A549 (cell line): ENCODE measurements around the gene FLNB. TPM values are rescaled to one million over a fixed set of nuclear protein-coding genes. Genes with fewer than 3 reads are reported as not detected.

Experiments used
- ATAC-seq, 2 experiments: fragments of 200-7000 bp in 1 of 2; fragments of >200 bp in 1 of 2; cut with Nextera tagmentation in 1 of 2; cut with Tn5 transposase in 1 of 2; 3 replicates each; pipeline versions ENCODE4 v1.8.0 to v1.9.1; 2018 to 2020; ENCODE audit warnings: mild to moderate bottlenecking in 1 of 2, moderate library complexity in 1 of 2
- CTCF ChIA-PET: fragments of 300-600 bp; sonication (Branson Sonifier 250); formaldehyde crosslinking; extraction: SDS; loops from one replicate; lab custom pipeline; 2021; ENCODE audit warnings: antibody characterized with exemption, inconsistent platforms; lab: Yijun Ruan, JAX
- POLR2A ChIA-PET: fragments of 350-600 bp; formaldehyde crosslinking; extraction: SDS; loops from one replicate; lab custom pipeline; 2021; ENCODE audit warnings: antibody characterized with exemption, inconsistent platforms; lab: Yijun Ruan, JAX
- DNase-seq, 2 experiments: peaks; one replicate each; pipeline versions ENCODE4 v3.0.0 to v3.0.0-alpha.2; 2011 to 2016; ENCODE audit warnings: low read depth in 1 of 2, low spot score in 1 of 2
- FAIRE-seq: peaks from 2 replicates; lab custom pipeline; 2011; peaks lifted over from hg19 to GRCh38; lab: Jason Lieb, UNC
- H3K27ac ChIP-seq, 2 experiments: fragments of >200 bp; sonication (Bioruptor Twin); formaldehyde crosslinking; 3 replicates each; pipeline ENCODE4 v1.5.1; 2016 to 2017
- H3K4me1 ChIP-seq: fragments of >200 bp; sonication (Bioruptor Twin); formaldehyde crosslinking; 3 replicates; pipeline ENCODE4 v1.6.1; 2016
- H3K4me2 ChIP-seq: fragments of >200 bp; sonication (Bioruptor Twin); formaldehyde crosslinking; 3 replicates; pipeline ENCODE4 v1.6.1; 2016
- H3K4me3 ChIP-seq: fragments of >200 bp; sonication (Bioruptor Twin); formaldehyde crosslinking; 3 replicates; pipeline ENCODE4 v1.5.1; 2016
- H3K9me3 ChIP-seq: fragments of >200 bp; sonication (Bioruptor Twin); formaldehyde crosslinking; 3 replicates; pipeline ENCODE4 v1.6.1; 2016
- BCL3 ChIP-seq: fragments of >200 bp; sonication (Bioruptor Twin); formaldehyde crosslinking; IDR thresholded peaks from 3 replicates; pipeline ENCODE4 v1.6.1; 2016
- BHLHE40 ChIP-seq: IDR thresholded peaks from 2 replicates; pipeline ENCODE4 v1.6.1; 2012; ENCODE audit warnings: low read depth, low read length, inconsistent platforms
- CHD2 ChIP-seq: fragments of 150-350 bp; IDR thresholded peaks from 2 replicates; pipeline ENCODE4 v1.6.1; 2014; ENCODE audit warnings: low read length; ENCODE audit not compliant: partially characterized antibody
- E2F6 ChIP-seq: IDR thresholded peaks from 2 replicates; pipeline ENCODE4 v1.6.1; 2012; ENCODE audit warnings: low read depth, borderline replicate concordance
- ELK1 ChIP-seq: fragments of 150-350 bp; IDR thresholded peaks from 2 replicates; pipeline ENCODE4 v1.6.1; 2014; ENCODE audit warnings: low read depth, mild to moderate bottlenecking, low read length
- FOSB ChIP-seq: fragments of 250-450 bp; sonication (Bioruptor Pico); IDR thresholded peaks from 2 replicates; pipeline ENCODE4 v1.5.0; 2020; ENCODE audit warnings: mild to moderate bottlenecking, moderate library complexity
- FOSL2 ChIP-seq, 2 experiments: fragments of 450-650 bp in 1 of 2; fragments of >200 bp in 1 of 2; sonication (Bioruptor Twin) in 1 of 2; formaldehyde crosslinking; IDR thresholded peaks; 2 replicates each; pipeline versions ENCODE4 v1.5.0 to v1.6.1; 2016 to 2020; ENCODE audit warnings: mild to moderate bottlenecking in 1 of 2, moderate library complexity in 1 of 2
- GATA3 ChIP-seq: IDR thresholded peaks from 2 replicates; pipeline ENCODE4 v1.6.1; 2012; ENCODE audit warnings: borderline replicate concordance
- JUN ChIP-seq, 2 experiments: fragments of >200 bp; sonication (Bioruptor Twin); formaldehyde crosslinking; IDR thresholded peaks; 2 replicates in 1 of 2; 3 replicates in 1 of 2; pipeline ENCODE4 v1.6.1; 2016 to 2017
- MAX ChIP-seq: IDR thresholded peaks from 2 replicates; pipeline ENCODE4 v1.6.1; 2012
- MAZ ChIP-seq: fragments of 150-350 bp; IDR thresholded peaks from 2 replicates; pipeline ENCODE4 v1.6.1; 2014; ENCODE audit warnings: antibody characterized with exemption, low read depth, low read length, borderline replicate concordance
- MYC ChIP-seq: IDR thresholded peaks from 2 replicates; pipeline ENCODE4 v1.6.1; 2012; ENCODE audit warnings: mild to moderate bottlenecking, inconsistent platforms, low read length, improper control_type of control experiment, borderline replicate concordance
- NFE2L2 ChIP-seq: fragments of 150-350 bp; conservative IDR thresholded peaks from 2 replicates; pipeline ENCODE4 v1.6.1; 2014; ENCODE audit warnings: low read length
- PBX3 ChIP-seq: IDR thresholded peaks from 2 replicates; pipeline ENCODE4 v1.6.1; 2012
- POLR2AphosphoS2 ChIP-seq: conservative IDR thresholded peaks from 2 replicates; pipeline ENCODE4 v1.6.1; 2012; ENCODE audit warnings: low read length, improper control_type of control experiment, inconsistent platforms
- RAD21 ChIP-seq, 2 experiments: fragments of >200 bp in 1 of 2; sonication (Bioruptor Twin) in 1 of 2; formaldehyde crosslinking in 1 of 2; IDR thresholded peaks in 1 of 2; conservative IDR thresholded peaks in 1 of 2; 2 replicates in 1 of 2; 3 replicates in 1 of 2; pipeline ENCODE4 v1.6.1; 2012 to 2018; ENCODE audit warnings: inconsistent platforms in 1 of 2
- SMC3 ChIP-seq: fragments of >200 bp; sonication (Bioruptor Twin); formaldehyde crosslinking; IDR thresholded peaks from 3 replicates; pipeline ENCODE4 v1.6.1; 2018; ENCODE audit warnings: inconsistent platforms
- SREBF2 ChIP-seq: fragments of 450-650 bp; IDR thresholded peaks from 2 replicates; pipeline ENCODE4 v1.6.1; 2014; ENCODE audit warnings: mild to moderate bottlenecking, moderate library complexity
- ZFP36 ChIP-seq: fragments of 450-650 bp; IDR thresholded peaks from 2 replicates; pipeline ENCODE4 v1.6.1; 2014; ENCODE audit warnings: borderline replicate concordance; ENCODE audit not compliant: partially characterized antibody
- WGBS: methylation state at CpG from one replicate; pipeline ENCODE4 v1.1.6; 2017; ENCODE audit errors: missing lambda C conversion rate; 5-methylcytosine and 5-hydroxymethylcytosine counted together
- polyA plus RNA-seq, 4 experiments: library from polyadenylated mRNA; depleted of rRNA in 3 of 4; stranded (reverse); fragments of >200 nt; fragmentation: RNase III in 1 of 4; extraction: RNeasy Plus Mini Kit Qiagen cat#74134 plus additional on column Dnase treatment in 1 of 4; gene quantifications; 2 replicates in 3 of 4; 3 replicates in 1 of 4; pipeline ENCODE4 v1.2.3, GENCODE V29; 2011 to 2017

Gene FLNB
- polyA plus RNA-seq, 2 of the 4 experiments (the other 2 are of a cell fraction): 235 to 439 TPM

GRCh38 chr3:57999417-58000115 lies 8.7 kb upstream of the FLNB start:
- peak overlapping the region; percentile 64 for H3K4me2 ChIP-seq
- peaks cover 42% of the 10 kb centered on the region for H3K4me1 ChIP-seq
- ChIA-PET POLR2A (interaction anchor here (0.9 kb wide), 1 partner anchor 30 kb away, joined by 3 read pairs; no protein-coding TSS in a partner anchor), CTCF (interaction anchor here (1.6 kb wide), 2 partner anchors 25 to 38 kb away, joined by 6 to 8 read pairs; no protein-coding TSS in a partner anchor)
- TF ChIP-seq MAX: peak; percentile 66
- TF ChIP-seq JUN (IDR thresholded peaks at IDR 0.05): no peak
- TF ChIP-seq GATA3: peak; percentile 83
- no peak for TF ChIP-seq RAD21 (conservative IDR thresholded peaks at IDR 0.05 in 1 of 2, IDR thresholded peaks at IDR 0.05 in 1 of 2)
- no peak for TF ChIP-seq FOSL2 (IDR thresholded peaks at IDR 0.05)
- TF ChIP-seq FOSL2 (CRISPR knock-in tag; IDR thresholded peaks at IDR 0.05): peak; percentile 32
- WGBS: 60% methylated on average over 11 of the region's 11 CpGs
- H3K9me3 ChIP-seq: no peaks in the 10 kb centered on the region
- no peak overlapping the region for H3K4me3 ChIP-seq
- peak; percentile 66 to 83 for ATAC-seq
- DNase-seq: peak in 1 of 2 experiments; percentile 70
- peak overlapping the region; percentile 79 to 86 for H3K27ac ChIP-seq
- FAIRE-seq: no peak

GRCh38 chr3:58000306-58001085 lies 7.7 kb upstream of the FLNB start:
- ChIA-PET CTCF (interaction anchor here (1.1 kb wide), 1 partner anchor 14 kb away, joined by 5 read pairs; no protein-coding TSS in a partner anchor), POLR2A (no interaction called here)
- FAIRE-seq (no peak), ATAC-seq (no peak)
- WGBS: 73% methylated on average over 7 of the region's 7 CpGs
- H3K4me2 ChIP-seq: no peak overlapping the region
- no peak for TF ChIP-seq PBX3
- TF ChIP-seq E2F6: no peak
- TF ChIP-seq GATA3: no peak
- no peak for TF ChIP-seq BHLHE40
- no peak for TF ChIP-seq MYC
- TF ChIP-seq CHD2: no peak
- TF ChIP-seq ZFP36: no peak
- no peak for TF ChIP-seq FOSB (CRISPR knock-in tag)
- TF ChIP-seq FOSL2 (IDR thresholded peaks at IDR 0.05): no peak
- TF ChIP-seq FOSL2 (CRISPR knock-in tag; IDR thresholded peaks at IDR 0.05): no peak
- TF ChIP-seq NFE2L2: no peak
- TF ChIP-seq POLR2AphosphoS2: no peak
- no peak for TF ChIP-seq MAZ
- TF ChIP-seq SMC3: no peak
- TF ChIP-seq ELK1: no peak
- TF ChIP-seq BCL3: no peak
- no peak for TF ChIP-seq SREBF2
- TF ChIP-seq, all 56 proteins: peak for 0
- Histone ChIP-seq H3K4me1 (peaks cover 51% of the 10 kb centered on the region), H3K9me3 (no peaks in the 10 kb centered on the region), H3K4me3 (no peak overlapping the region), H3K27ac (peak overlapping the region; percentile 79 to 86)
- DNase-seq: no peak
